ENCODE results near the gene IL31RA.

Gene IL31RA

DNA sequence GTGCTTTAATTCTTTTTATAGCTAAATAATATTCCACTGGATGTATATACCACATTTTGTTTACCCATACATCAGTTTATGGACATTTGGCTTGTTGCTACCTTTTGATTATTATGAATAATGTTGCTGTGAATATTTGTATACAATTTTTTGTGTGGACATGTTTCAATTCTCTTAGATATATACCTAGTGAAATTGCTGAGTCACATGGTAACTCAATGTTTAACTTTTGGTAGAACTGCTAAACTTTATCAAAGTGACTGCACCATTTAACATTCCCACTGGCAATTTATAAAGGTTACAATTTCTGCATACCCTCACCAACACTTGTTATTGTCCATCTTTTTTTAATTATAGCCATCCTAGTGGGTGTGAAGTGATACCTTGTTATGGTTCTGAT, 22.1 kb downstream of the IL31RA start:
- Mint-ChIP-seq H3K9me3 (peaks cover 12% of the 10 kb centered on the region), H3K36me3 (ENCODE audit: low read depth) (no peaks in the 10 kb centered on the region), H3K4me3 (no peak overlapping the region), H3K27ac (no peak overlapping the region), H3K4me1 (no peaks in the 10 kb centered on the region), H3K27me3 (ENCODE audit: low read depth) (no peaks in the 10 kb centered on the region)
- TF ChIP-seq, protein P1, sequence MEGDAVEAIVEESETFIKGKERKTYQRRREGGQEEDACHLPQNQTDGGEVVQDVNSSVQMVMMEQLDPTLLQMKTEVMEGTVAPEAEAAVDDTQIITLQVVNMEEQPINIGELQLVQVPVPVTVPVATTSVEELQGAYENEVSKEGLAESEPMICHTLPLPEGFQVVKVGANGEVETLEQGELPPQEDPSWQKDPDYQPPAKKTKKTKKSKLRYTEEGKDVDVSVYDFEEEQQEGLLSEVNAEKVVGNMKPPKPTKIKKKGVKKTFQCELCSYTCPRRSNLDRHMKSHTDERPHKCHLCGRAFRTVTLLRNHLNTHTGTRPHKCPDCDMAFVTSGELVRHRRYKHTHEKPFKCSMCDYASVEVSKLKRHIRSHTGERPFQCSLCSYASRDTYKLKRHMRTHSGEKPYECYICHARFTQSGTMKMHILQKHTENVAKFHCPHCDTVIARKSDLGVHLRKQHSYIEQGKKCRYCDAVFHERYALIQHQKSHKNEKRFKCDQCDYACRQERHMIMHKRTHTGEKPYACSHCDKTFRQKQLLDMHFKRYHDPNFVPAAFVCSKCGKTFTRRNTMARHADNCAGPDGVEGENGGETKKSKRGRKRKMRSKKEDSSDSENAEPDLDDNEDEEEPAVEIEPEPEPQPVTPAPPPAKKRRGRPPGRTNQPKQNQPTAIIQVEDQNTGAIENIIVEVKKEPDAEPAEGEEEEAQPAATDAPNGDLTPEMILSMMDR (IDR thresholded peaks at IDR 0.05; ENCODE audit: unreplicated experiment in 3 of 3) = no peak

DNA sequence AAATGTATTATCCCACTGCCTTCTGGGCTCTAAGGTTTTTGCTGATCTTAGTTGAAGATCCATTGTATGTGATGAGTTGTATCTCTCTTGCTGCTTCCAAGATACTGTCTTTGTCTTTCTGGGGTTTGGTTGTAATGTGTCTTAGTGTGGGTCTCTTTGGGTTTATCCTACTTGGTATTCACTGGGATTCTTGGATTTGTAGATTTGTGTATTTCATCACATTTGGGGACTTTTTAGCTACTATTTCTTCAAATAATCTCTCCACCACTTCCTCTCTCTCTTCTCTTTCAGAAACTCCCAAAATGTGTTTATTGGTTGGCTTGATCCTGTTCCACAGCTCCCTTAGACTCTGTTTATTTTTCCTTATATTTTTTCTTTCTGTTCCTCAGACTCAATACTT, 26.5 kb downstream of the IL31RA start:
- Mint-ChIP-seq H3K27ac (no peak overlapping the region), H3K4me1 (no peaks in the 10 kb centered on the region), H3K27me3 (ENCODE audit: low read depth) (no peaks in the 10 kb centered on the region), H3K4me3 (no peak overlapping the region), H3K9me3 (peaks cover 15% of the 10 kb centered on the region), H3K36me3 (ENCODE audit: low read depth) (no peaks in the 10 kb centered on the region)
- TF ChIP-seq, protein P1 (IDR thresholded peaks at IDR 0.05; ENCODE audit: unreplicated experiment in 3 of 3) = no peak

DNA sequence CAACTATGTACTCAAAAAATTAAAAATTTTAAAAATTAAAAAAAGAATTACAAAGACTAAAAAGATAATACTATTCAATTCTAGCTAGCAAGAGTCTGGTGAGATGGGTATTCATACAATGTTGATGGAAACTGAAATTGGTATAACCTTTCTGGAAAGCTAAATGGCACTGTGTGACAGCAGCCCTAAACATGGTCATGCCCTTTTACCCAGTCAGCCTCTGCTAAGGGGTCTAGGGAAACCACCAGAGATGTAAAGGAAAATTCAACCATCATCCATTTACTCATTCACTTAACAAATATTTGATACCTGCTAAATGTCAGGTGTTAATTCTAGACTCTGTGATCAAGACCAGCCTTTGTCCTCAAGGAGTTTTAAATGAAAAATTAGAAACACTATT, 29.3 kb downstream of the IL31RA start:
- Mint-ChIP-seq H3K27ac (no peak overlapping the region), H3K36me3 (ENCODE audit: low read depth) (no peaks in the 10 kb centered on the region), H3K4me1 (no peaks in the 10 kb centered on the region), H3K27me3 (ENCODE audit: low read depth) (no peaks in the 10 kb centered on the region), H3K9me3 (peaks cover 12% of the 10 kb centered on the region), H3K4me3 (no peak overlapping the region)
- TF ChIP-seq, protein P1 (IDR thresholded peaks at IDR 0.05; ENCODE audit: unreplicated experiment in 3 of 3) = no peak

- Mint-ChIP-seq H3K27ac (no peak overlapping the region), H3K4me3 (no peak overlapping the region), H3K4me1 (no peaks in the 10 kb centered on the region), H3K27me3 (ENCODE audit: low read depth) (no peaks in the 10 kb centered on the region), H3K9me3 (no peaks in the 10 kb centered on the region), H3K36me3 (ENCODE audit: low read depth) (no peaks in the 10 kb centered on the region)
- TF ChIP-seq, protein P1 (IDR thresholded peaks at IDR 0.05; ENCODE audit: unreplicated experiment in 3 of 3) = no peak
These were observed 34.2 kb downstream of the IL31RA start for GRCh38 chr5:55885359-55885758.

- H3K27ac Mint-ChIP-seq = no peak overlapping the region
- no peaks in the 10 kb centered on the region for H3K36me3 Mint-ChIP-seq (ENCODE audit: low read depth)
- H3K27me3 Mint-ChIP-seq (ENCODE audit: low read depth) = no peaks in the 10 kb centered on the region
- H3K4me3 Mint-ChIP-seq = no peak overlapping the region
- TF ChIP-seq, protein P1 (IDR thresholded peaks at IDR 0.05; ENCODE audit: unreplicated experiment in 3 of 3) = no peak
- no peaks in the 10 kb centered on the region for H3K4me1 Mint-ChIP-seq
- no peaks in the 10 kb centered on the region for H3K9me3 Mint-ChIP-seq
These were observed 37.0 kb downstream of the IL31RA start for GRCh38 chr5:55888205-55888604.

- H3K27ac Mint-ChIP-seq = no peak overlapping the region
- no peaks in the 10 kb centered on the region for H3K9me3 Mint-ChIP-seq
- H3K27me3 Mint-ChIP-seq (ENCODE audit: low read depth) = no peaks in the 10 kb centered on the region
- no peaks in the 10 kb centered on the region for H3K36me3 Mint-ChIP-seq (ENCODE audit: low read depth)
- TF ChIP-seq, protein P1 (IDR thresholded peaks at IDR 0.05; ENCODE audit: unreplicated experiment in 3 of 3) = no peak
- H3K4me1 Mint-ChIP-seq = no peaks in the 10 kb centered on the region
- H3K4me3 Mint-ChIP-seq = no peak overlapping the region
These were observed 41.3 kb downstream of the IL31RA start for GRCh38 chr5:55892479-55892878.
